NCI-H2171 (cell line): ENCODE data around the gene MSMO1.
"Not testable (repeated sequence)": the region's sequence is repeated elsewhere in the genome, so short reads cannot be mapped to it uniquely, and the experiment has no call there.

ENCODE experiments used
- DNase-seq: peaks from one replicate; lab custom pipeline; 2025; lab: John Stamatoyannopoulos, UW

Gene MSMO1

GRCh38 chr4:165327211-165328100 lies at the start of gene MSMO1:
TSS of gene MSMO1 (plus strand) at chr4:165327669. CDS start at chr4:165333371, 5,702 bp downstream.
- DNase-seq: peak; percentile 87

DNA sequence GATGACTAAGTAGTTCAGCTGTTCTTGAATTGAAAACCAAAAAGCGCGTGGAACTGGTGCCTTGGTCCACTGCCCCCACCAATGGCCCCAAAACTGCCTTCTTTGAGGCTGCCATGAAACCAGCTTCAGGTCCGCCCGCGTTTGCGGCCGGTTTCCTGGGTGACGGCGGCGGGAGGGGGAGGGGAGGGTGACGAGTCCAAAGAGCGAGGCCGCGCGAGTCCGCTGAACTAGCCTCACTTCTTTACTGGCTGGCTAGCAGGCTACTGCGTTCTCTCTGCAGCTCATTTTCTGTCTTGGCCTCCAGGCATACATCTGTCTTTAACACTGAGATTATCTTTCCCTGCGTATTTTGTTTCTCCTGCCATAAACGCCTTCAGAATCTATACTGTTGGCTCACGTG lies 47.9 kb upstream of the MSMO1 start:
- not testable (repeated sequence) for DNase-seq

GRCh38 chr4:165284697-165285096 lies 42.8 kb upstream of the MSMO1 start:
- not testable (repeated sequence) for DNase-seq

DNA sequence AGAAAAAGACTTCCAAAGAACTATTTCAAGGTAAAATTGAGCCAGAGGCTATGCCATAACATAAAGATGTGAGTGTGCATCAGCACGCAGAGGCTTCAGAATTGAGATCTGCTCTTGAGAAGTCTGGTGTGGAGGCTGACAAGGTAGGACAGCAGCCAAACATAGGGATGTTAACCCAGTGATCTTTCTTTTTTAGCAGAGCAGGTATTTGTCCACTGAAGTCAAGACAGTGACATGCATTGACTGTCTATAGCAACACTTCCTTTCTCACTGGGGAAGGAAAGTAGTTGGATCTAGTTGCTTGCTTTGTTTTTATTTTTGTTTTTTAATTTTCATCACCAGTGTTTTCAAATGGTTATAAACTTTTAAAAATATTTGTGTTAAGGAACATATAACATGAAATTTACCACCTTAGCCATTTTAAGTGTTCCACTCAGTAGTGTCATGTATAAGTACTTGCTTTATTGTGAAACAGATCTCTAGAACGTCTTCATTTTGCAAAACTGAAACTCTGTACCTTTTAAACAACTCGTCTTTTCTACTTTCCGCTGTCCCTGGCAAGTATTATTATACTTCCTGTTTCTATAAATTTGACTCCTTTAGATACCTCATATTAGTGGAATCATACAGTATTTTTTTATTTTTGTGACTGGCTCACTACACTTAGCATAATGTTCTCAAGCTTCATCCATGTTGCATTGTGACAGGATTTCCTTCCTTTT lies 40.7 kb upstream of the MSMO1 start:
- DNase-seq: not testable (repeated sequence)

- no peak for DNase-seq
Observed at GRCh38 chr4:165288226-165288625, 39.2 kb upstream of the MSMO1 start.

DNA sequence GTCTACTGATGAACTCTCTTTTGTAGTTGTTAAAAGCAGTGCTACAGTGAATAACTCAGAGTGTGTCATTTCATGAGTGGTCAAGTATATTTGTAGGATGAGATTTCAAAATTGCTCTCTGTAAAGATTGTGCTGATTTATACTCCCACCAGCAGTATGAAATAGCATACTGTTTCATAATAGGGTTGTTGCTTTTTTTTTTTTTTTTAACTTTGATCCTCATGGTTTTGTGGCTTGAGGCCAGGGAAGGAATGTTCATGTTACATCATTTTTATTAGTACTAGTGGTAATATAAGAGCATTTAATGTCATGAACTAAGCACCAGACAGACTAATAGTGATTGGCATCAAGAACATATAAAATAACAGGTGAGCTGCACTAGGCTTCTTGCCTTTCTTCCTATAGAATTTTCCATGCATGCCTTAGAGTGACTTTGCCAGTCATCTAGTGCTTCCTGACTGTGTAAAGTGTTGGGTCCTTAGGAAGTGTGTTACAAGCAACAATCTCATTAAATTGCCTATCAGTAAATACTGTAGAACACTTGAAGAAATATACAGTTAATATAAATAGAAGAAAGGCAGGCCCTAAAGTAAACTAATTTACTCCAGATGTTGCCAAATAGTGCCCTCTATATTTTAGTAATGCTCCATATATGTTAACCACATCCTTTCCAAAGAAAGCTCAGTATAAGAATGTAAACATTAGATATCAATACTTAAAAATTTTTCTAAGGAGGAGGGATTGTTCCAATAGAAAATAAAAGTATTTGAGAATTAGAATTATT lies 38.6 kb upstream of the MSMO1 start:
- DNase-seq: no peak

GRCh38 chr4:165289423-165289785 lies 38.1 kb upstream of the MSMO1 start:
- no peak for DNase-seq

DNA sequence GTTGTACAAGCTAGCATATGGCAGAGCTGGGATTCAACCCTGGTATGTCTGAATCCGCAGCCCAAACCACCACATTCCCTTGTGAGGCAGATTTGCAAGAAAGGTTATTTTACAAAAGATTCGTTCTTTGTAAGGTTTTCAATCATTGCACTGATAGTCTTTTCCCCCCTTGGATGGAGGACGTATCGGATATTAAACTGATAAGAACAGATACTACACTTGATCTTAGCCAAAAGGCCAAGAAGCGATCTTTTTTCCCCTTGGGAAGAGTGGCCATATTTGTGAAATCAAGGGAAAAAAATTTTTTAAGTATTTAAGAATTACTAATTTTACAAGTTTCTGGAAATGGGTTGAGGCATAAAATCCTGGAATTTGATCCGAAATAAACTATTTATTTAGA lies 34.4 kb upstream of the MSMO1 start:
- DNase-seq: no peak

DNA sequence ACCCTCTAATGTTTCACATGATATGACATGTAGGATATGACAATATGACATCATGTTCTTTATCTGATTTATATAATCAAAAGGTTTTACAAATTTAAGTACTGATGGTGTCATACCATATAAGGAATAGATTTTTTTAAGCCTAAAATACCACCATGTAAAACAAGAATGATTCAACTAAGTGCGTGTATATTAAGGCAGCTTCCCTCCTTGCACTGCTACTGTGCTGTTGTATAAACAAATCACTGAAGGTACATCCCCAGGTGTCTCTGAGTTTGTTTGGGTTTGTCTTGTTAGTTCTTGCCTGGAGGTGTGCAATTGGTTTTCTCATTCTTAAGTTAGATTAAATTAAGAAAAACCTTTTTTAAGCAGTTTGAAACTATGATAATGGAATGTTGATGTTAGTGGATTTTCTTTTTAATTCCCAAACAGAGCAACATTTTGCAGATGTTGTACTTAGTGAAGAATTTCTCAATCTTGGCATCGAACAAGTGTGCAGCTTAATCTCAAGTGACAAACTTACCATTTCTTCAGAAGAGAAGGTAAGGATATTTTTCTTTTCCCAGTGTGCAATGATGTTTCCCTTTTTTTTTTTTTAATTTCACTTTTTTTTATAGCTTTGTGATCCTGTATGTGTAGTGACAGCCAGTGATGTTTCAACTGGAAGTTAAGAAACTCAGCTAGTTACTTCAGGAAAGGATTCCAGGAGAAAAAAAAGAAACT lies 33.4 kb upstream of the MSMO1 start:
- DNase-seq: no peak

- DNase-seq: no peak
Observed at GRCh38 chr4:165294907-165295306, 32.6 kb upstream of the MSMO1 start.

- DNase-seq: no peak
Observed at GRCh38 chr4:165297626-165298025, 29.8 kb upstream of the MSMO1 start.

- DNase-seq: no peak
Observed at GRCh38 chr4:165299399-165300060, 27.9 kb upstream of the MSMO1 start.

GRCh38 chr4:165301833-165302232 lies 25.6 kb upstream of the MSMO1 start:
- no peak for DNase-seq

DNA sequence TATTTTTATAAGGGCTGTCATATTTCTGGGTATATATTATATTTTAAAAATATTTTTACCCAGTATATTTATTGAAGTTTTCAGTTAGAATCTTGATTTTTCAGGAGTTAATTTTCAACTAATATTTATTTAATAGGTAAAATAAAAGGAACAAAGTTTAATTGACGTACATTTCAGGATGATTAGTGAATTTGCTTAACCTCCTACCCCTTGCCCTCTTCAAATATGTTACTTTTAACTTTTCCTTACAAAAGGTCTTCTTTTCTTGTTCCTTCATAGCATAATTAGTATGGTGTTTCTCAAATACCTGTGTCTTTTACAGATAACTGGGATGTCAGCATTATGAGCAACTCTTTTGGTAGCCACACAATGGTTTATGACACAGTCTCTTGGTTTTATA lies 24.8 kb upstream of the MSMO1 start:
- no peak for DNase-seq

- DNase-seq: no peak
Observed at GRCh38 chr4:165308166-165308565, 19.3 kb upstream of the MSMO1 start.

DNA sequence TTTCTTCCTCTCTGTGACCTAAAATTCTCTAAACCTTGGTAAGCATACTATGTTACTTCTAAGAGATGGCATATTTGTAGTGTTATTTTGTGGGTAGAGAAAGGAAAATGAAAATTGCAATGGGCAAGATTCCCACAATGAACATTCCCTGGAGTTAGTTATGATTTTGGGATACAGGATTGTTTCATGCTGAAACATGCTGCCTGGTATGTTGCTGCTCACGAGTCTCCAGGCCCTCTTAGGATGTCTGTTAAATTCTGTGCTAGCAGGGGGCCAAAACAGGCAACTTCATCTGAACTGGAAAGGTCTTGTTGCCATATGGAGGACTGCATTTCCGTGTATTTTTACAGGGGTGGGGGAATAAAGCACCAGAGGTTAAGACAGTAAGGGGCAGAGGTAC lies 18.9 kb upstream of the MSMO1 start:
- DNase-seq: no peak

GRCh38 chr4:165309456-165309855 lies 18.0 kb upstream of the MSMO1 start:
- DNase-seq: no peak

DNA sequence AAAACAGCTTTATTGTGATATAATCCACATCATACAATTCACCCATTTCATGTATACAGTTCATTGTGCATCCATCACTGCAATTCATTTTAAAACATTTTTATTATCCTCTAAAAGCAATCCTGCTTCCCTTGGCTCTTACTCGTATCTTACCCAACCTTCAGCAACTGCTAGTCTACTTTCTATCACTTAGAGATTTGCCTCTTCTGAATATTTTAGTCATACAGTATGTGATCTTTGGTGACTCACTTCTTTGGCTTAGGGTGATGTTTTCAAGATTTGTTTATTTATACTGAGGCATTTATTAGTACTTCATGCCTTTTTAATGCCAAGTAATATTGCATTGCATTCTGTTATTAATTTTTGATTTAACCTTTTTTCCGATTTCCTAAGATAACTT lies 15.0 kb upstream of the MSMO1 start:
- DNase-seq: no peak

GRCh38 chr4:165319030-165319429 lies 8.4 kb upstream of the MSMO1 start:
- no peak for DNase-seq

DNA sequence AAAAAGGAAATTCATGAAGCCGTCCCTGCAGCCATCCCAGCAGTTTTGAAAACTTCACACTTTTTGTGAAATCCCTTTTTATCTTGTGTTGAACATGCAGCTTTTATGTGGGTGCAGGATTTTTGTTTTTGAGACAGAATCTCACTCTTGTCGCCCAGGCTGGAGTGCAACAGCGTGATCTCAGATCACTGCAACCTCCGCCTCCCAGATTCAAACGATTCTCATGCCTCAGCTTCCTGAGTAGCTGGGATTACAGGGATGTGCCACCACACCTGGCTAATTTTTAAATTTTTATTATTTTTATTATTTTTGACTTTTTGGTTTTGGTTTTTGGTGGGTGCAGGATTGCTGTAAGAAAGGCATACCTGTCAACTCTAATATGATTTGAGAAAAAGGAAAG lies 8.0 kb upstream of the MSMO1 start:
- no peak for DNase-seq

- no peak for DNase-seq
Observed at GRCh38 chr4:165324236-165324917, 3.1 kb upstream of the MSMO1 start.
